PFSK-1 (cell line): ENCODE results near the gene DNM3.
A peak's percentile ranks its signal among the peaks of the same experiment; 100 is the strongest.

ENCODE experiments used
- FOXP2 ChIP-seq: optimal IDR thresholded peaks from 2 replicates; pipeline ENCODE3; 2011; ENCODE audit warnings: borderline replicate concordance, control low read depth, inconsistent platforms; ENCODE audit not compliant: insufficient read depth; ENCODE audit errors: extremely low read length, extremely low read depth
- POLR2AphosphoS5 ChIP-seq: IDR thresholded peaks from 2 replicates; pipeline ENCODE4 v1.6.1; 2012; ENCODE audit warnings: low read depth, mild to moderate bottlenecking, control low read depth, low read length, moderate library complexity
- REST ChIP-seq, 2 experiments: IDR thresholded peaks; 2 replicates each; pipeline versions ENCODE4 v1.6.1 to v1.8.0; 2011 to 2012; ENCODE audit warnings: low read depth in 2 of 2, low read length in 2 of 2, control low read depth in 1 of 2, inconsistent platforms in 1 of 2, mild to moderate bottlenecking in 1 of 2, moderate library complexity in 1 of 2; ENCODE audit not compliant: insufficient read depth in 1 of 2
- SIN3A ChIP-seq: IDR thresholded peaks from 2 replicates; pipeline ENCODE4 v1.6.1; 2012; ENCODE audit warnings: mild to moderate bottlenecking, low read length, moderate library complexity, borderline replicate concordance; ENCODE audit not compliant: insufficient read depth
- TAF1 ChIP-seq: IDR thresholded peaks from 2 replicates; pipeline ENCODE4 v1.6.1; 2012; ENCODE audit warnings: low read length, control low read depth, borderline replicate concordance; ENCODE audit not compliant: insufficient read depth

The DNM3 gene

GRCh38 chr1:172246521-172247390 is 405.5 kb downstream of the DNM3 start:
- TF ChIP-seq FOXP2 = no peak
- TF ChIP-seq TAF1 = no peak

GRCh38 chr1:172251486-172251885 is 410.2 kb downstream of the DNM3 start:
- TF ChIP-seq SIN3A = no peak
- TF ChIP-seq REST (IDR thresholded peaks at IDR 0.05; ENCODE audit: insufficient read depth in 1 of 2, low read depth in 2 of 2, low read length in 2 of 2) = no peak
- TF ChIP-seq FOXP2 = no peak
- TF ChIP-seq POLR2AphosphoS5 = no peak
- TF ChIP-seq TAF1 = no peak

GRCh38 chr1:172252321-172252720 is 411.0 kb downstream of the DNM3 start:
- TF ChIP-seq FOXP2 (no peak), TAF1 (no peak), SIN3A (no peak), REST (IDR thresholded peaks at IDR 0.05; ENCODE audit: insufficient read depth in 1 of 2, low read depth in 2 of 2, low read length in 2 of 2) (no peak), POLR2AphosphoS5 (no peak)

GRCh38 chr1:172252958-172253357 is 411.7 kb downstream of the DNM3 start:
- TF ChIP-seq TAF1 (no peak), REST (IDR thresholded peaks at IDR 0.05; ENCODE audit: insufficient read depth in 1 of 2, low read depth in 2 of 2, low read length in 2 of 2) (no peak), POLR2AphosphoS5 (no peak), FOXP2 (no peak), SIN3A (no peak)

GRCh38 chr1:172254521-172255222 is 413.4 kb downstream of the DNM3 start:
- no peak for TF ChIP-seq FOXP2
- no peak for TF ChIP-seq POLR2AphosphoS5
- TF ChIP-seq REST (IDR thresholded peaks at IDR 0.05; ENCODE audit: insufficient read depth in 1 of 2, low read depth in 2 of 2, low read length in 2 of 2) = no peak
- TF ChIP-seq TAF1 = peak; percentile 48; the same call in 1 of the 2 replicates
